H9 (cell line): ENCODE data around the gene DUS1L. TPM values are rescaled to one million over a fixed set of nuclear protein-coding genes. Genes with fewer than 3 reads are reported as not detected.

Source experiments
- DNase-seq: peaks from one replicate; pipeline ENCODE4 v3.0.0-alpha.2; 2017
- H2AFZ ChIP-seq: one replicate; pipeline ENCODE4 v1.6.1; 2013; ENCODE audit warnings: mild to moderate bottlenecking, low read length, control low read depth, moderate library complexity
- H2AK5ac ChIP-seq: 2 replicates; pipeline ENCODE4 v1.6.1; 2013; ENCODE audit warnings: low read length, control low read depth, mixed read lengths; ENCODE audit not compliant: insufficient read length
- H2BK120ac ChIP-seq: one replicate; pipeline ENCODE4 v1.6.1; 2013; ENCODE audit warnings: low read depth, mild to moderate bottlenecking, low read length, control low read depth, inconsistent platforms; ENCODE audit not compliant: poor library complexity, severe bottlenecking
- H2BK12ac ChIP-seq: 2 replicates; pipeline ENCODE4 v1.6.1; 2013; ENCODE audit warnings: low read length, control low read depth, mixed read lengths, low read depth; ENCODE audit not compliant: insufficient read length
- H2BK15ac ChIP-seq: 2 replicates; pipeline ENCODE4 v1.6.1; 2013; ENCODE audit warnings: low read depth, low read length, control low read depth
- H2BK20ac ChIP-seq: one replicate; pipeline ENCODE4 v1.6.1; 2013; ENCODE audit warnings: low read depth, mild to moderate bottlenecking, low read length, control low read depth, inconsistent platforms; ENCODE audit not compliant: poor library complexity, severe bottlenecking
- H2BK5ac ChIP-seq: 2 replicates; pipeline ENCODE4 v1.6.1; 2013; ENCODE audit warnings: low read length, control low read depth, mixed read lengths; ENCODE audit not compliant: insufficient read length
- H3K14ac ChIP-seq: 2 replicates; pipeline ENCODE4 v1.6.1; 2013; ENCODE audit warnings: low read length, control low read depth; ENCODE audit not compliant: insufficient read depth
- H3K18ac ChIP-seq: 2 replicates; pipeline ENCODE4 v1.6.1; 2013; ENCODE audit warnings: low read depth, mild to moderate bottlenecking, mixed read lengths, low read length, control low read depth; ENCODE audit not compliant: insufficient read length
- H3K23ac ChIP-seq: 2 replicates; pipeline ENCODE4 v1.6.1; 2013; ENCODE audit warnings: low read length, control low read depth, mixed read lengths, low read depth; ENCODE audit not compliant: insufficient read length
- H3K23me2 ChIP-seq: 2 replicates; pipeline ENCODE4 v1.6.1; 2013; ENCODE audit warnings: low read depth, mild to moderate bottlenecking, mixed read lengths, low read length, control low read depth; ENCODE audit not compliant: insufficient read length, poor library complexity, severe bottlenecking
- H3K27ac ChIP-seq: 2 replicates; pipeline ENCODE4 v1.5.1; 2013; ENCODE audit warnings: low read length, control low read depth, mixed read lengths, low read depth; ENCODE audit not compliant: insufficient read length
- H3K27me3 ChIP-seq: 2 replicates; pipeline ENCODE4 v1.6.1; 2013; ENCODE audit warnings: low read length, control low read depth, inconsistent platforms; ENCODE audit not compliant: insufficient read depth
- H3K4ac ChIP-seq: 2 replicates; pipeline ENCODE4 v1.6.1; 2013; ENCODE audit warnings: low read depth, mild to moderate bottlenecking, control low read depth, inconsistent platforms, low read length, moderate library complexity
- H3K4me1 ChIP-seq: 2 replicates; pipeline ENCODE4 v1.6.1; 2013; ENCODE audit warnings: low read length, control low read depth, inconsistent platforms; ENCODE audit not compliant: insufficient read depth
- H3K4me2 ChIP-seq: 2 replicates; pipeline ENCODE4 v1.6.1; 2013; ENCODE audit warnings: low read length, control low read depth, mixed read lengths; ENCODE audit not compliant: insufficient read length, insufficient read depth
- H3K56ac ChIP-seq: 2 replicates; pipeline ENCODE4 v1.6.1; 2013; ENCODE audit warnings: low read depth, mild to moderate bottlenecking, mixed read lengths, low read length, control low read depth; ENCODE audit not compliant: insufficient read length
- H3K79me1 ChIP-seq: 2 replicates; pipeline ENCODE4 v1.6.1; 2013; ENCODE audit warnings: low read depth, mild to moderate bottlenecking, moderate library complexity, low read length, control low read depth, inconsistent platforms; ENCODE audit not compliant: insufficient read depth, poor library complexity, severe bottlenecking
- H3K79me2 ChIP-seq: 2 replicates; pipeline ENCODE4 v1.6.1; 2013; ENCODE audit warnings: low read length, control low read depth, inconsistent platforms; ENCODE audit not compliant: insufficient read depth
- H3K9ac ChIP-seq: 2 replicates; pipeline ENCODE4 v1.6.1; 2013; ENCODE audit warnings: low read length, control low read depth, mixed read lengths; ENCODE audit not compliant: insufficient read length; ENCODE audit errors: extremely low read depth
- H3K9me3 ChIP-seq: one replicate; pipeline ENCODE4 v1.6.1; 2013; ENCODE audit warnings: low read depth, low read length, inconsistent platforms; ENCODE audit not compliant: control insufficient read depth
- H3T11ph ChIP-seq: one replicate; pipeline ENCODE4 v1.6.1; 2013; ENCODE audit warnings: mild to moderate bottlenecking, low read length, control low read depth, inconsistent platforms
- H4K20me1 ChIP-seq: one replicate; pipeline ENCODE4 v1.6.1; 2013; ENCODE audit not compliant: control insufficient read depth, insufficient read length, insufficient read depth
- H4K5ac ChIP-seq: 2 replicates; pipeline ENCODE4 v1.6.1; 2013; ENCODE audit warnings: low read depth, mild to moderate bottlenecking, mixed read lengths, low read length, control low read depth; ENCODE audit not compliant: insufficient read length
- H4K8ac ChIP-seq: replicated peaks from 2 replicates; pipeline ENCODE4 v1.6.1; 2013; ENCODE audit warnings: low read length, control low read depth, mixed read lengths, low read depth; ENCODE audit not compliant: insufficient read length
- H4K91ac ChIP-seq: 2 replicates; pipeline ENCODE4 v1.6.1; 2013; ENCODE audit warnings: low read depth, mild to moderate bottlenecking, moderate library complexity, mixed read lengths, low read length, control low read depth; ENCODE audit not compliant: insufficient read length
- H3K27ac Mint-ChIP-seq, 3 experiments: 2 replicates in 2 of 3; 3 replicates in 1 of 3; pipeline ENCODE4 v1.8.0; 2020 to 2021; ENCODE audit warnings: mixed read lengths in 3 of 3, mild to moderate bottlenecking in 1 of 3, moderate library complexity in 1 of 3
- H3K27me3 Mint-ChIP-seq: 2 replicates; pipeline ENCODE4 v1.8.0; 2021; ENCODE audit warnings: low read depth, mild to moderate bottlenecking, moderate library complexity, mixed read lengths
- H3K36me3 Mint-ChIP-seq, 3 experiments: 2 replicates in 2 of 3; 3 replicates in 1 of 3; pipeline ENCODE4 v1.8.0; 2020 to 2021; ENCODE audit warnings: low read depth in 3 of 3, mixed read lengths in 3 of 3; ENCODE audit not compliant: insufficient read depth in 1 of 3
- H3K4me1 Mint-ChIP-seq, 2 experiments: 2 replicates each; pipeline ENCODE4 v1.8.0; 2020; ENCODE audit warnings: mixed read lengths in 2 of 2
- H3K4me3 Mint-ChIP-seq, 2 experiments: 2 replicates in 1 of 2; 3 replicates in 1 of 2; pipeline ENCODE4 v1.8.0; 2020 to 2021; ENCODE audit warnings: mild to moderate bottlenecking in 2 of 2, mixed read lengths in 2 of 2, moderate library complexity in 1 of 2
- H3K9me3 Mint-ChIP-seq, 2 experiments: 2 replicates in 1 of 2; 3 replicates in 1 of 2; pipeline ENCODE4 v1.8.0; 2020; ENCODE audit warnings: mild to moderate bottlenecking in 2 of 2, mixed read lengths in 2 of 2, moderate library complexity in 1 of 2
- CTCF ChIP-seq: fragments of 200-600 bp; sonication (generic); conservative IDR thresholded peaks from 3 replicates; pipeline ENCODE4 v1.8.0; 2021; ENCODE audit warnings: antibody characterized with exemption, mild to moderate bottlenecking
- WGBS: extraction: QIAGEN DNeasy Blood & Tissue Kit; methylation state at CpG from one replicate; pipeline ENCODE4 v1.1.7; 2013; ENCODE audit warnings: missing lambda C conversion rate, low lambda C conversion rate, mixed read lengths; ENCODE audit not compliant: insufficient read length; ENCODE audit errors: extremely low coverage; 5-methylcytosine and 5-hydroxymethylcytosine counted together
- total RNA-seq: library from RNA; stranded (reverse); gene quantifications from 2 replicates; pipeline ENCODE4 v1.2.1, GENCODE V29; 2021

The DUS1L gene
- total RNA-seq, 1 experiment from 2014 or later, result 103 TPM

GRCh38 chr17:82081546-82081945 is 15.9 kb upstream of the DUS1L start:
- Histone ChIP-seq H3K9ac (no peak overlapping the region), H4K5ac (no peak overlapping the region), H3K27me3 (no peaks in the 10 kb centered on the region), H3K9me3 (no peaks in the 10 kb centered on the region), H3K4ac (no peak overlapping the region), H3K14ac (no peak overlapping the region), H2AFZ (no peak overlapping the region), H4K20me1 (no peaks in the 10 kb centered on the region), H3K79me1 (no peaks in the 10 kb centered on the region), H3K4me2 (no peak overlapping the region), H3T11ph (no peak overlapping the region), H3K23me2 (no peaks in the 10 kb centered on the region), H2AK5ac (no peak overlapping the region), H3K4me1 (no peaks in the 10 kb centered on the region), H3K56ac (no peak overlapping the region), H3K79me2 (no peaks in the 10 kb centered on the region), H3K18ac (no peak overlapping the region), H2BK20ac (no peak overlapping the region), H2BK12ac (no peak overlapping the region), H3K27ac (no peak overlapping the region), H4K8ac (no peak overlapping the region), H2BK120ac (no peak overlapping the region), H4K91ac (no peak overlapping the region), H2BK15ac (no peak overlapping the region), H2BK5ac (no peak overlapping the region), H3K23ac (no peak overlapping the region)
- H3K36me3 Mint-ChIP-seq, result peaks cover 24 to 64% (median 56%) of the 10 kb centered on the region in 3 experiments; a peak in 6 of 7 replicates
- DNase-seq, result no peak
- no peaks in the 10 kb centered on the region; a peak in 2 of 4 replicates for H3K4me1 Mint-ChIP-seq
- no peaks in the 10 kb centered on the region for H3K9me3 Mint-ChIP-seq
- no CpG with 5 or more reads among the region's 20 CpGs for WGBS
- no peak overlapping the region for H3K4me3 Mint-ChIP-seq
- H3K27ac Mint-ChIP-seq, result no peak overlapping the region
- H3K27me3 Mint-ChIP-seq, result no peaks in the 10 kb centered on the region
- no peak for TF ChIP-seq CTCF
